GM21825 (cell line): ENCODE data around the gene PLEKHA6.

Experiments
- ATAC-seq: cut with Tn5 transposase; IDR thresholded peaks from one replicate; pipeline ENCODE4 v1.9.1; 2021; ENCODE audit warnings: mild to moderate bottlenecking, moderate library complexity; ENCODE audit not compliant: unreplicated experiment

PLEKHA6 gene

DNA sequence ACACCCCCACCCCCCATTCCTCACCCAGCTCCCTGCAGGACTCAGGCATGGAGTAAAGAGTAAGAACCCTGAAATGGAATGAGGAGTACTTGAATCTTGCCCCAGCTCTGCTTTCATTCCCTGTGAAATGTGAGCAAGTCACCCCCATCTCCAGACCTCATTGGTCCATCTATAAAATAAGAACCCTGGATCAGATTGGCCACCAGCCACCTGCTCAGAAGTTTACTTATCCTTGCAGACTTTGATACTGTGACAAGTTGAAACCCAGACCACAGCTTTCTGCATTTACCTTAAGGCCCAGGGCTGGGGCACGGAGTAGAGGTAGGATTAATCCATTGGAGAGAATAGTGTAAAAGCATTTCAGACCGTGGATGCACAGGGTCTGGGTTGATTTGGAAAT, 165.6 kb downstream of the PLEKHA6 start:
- no peak for ATAC-seq

DNA sequence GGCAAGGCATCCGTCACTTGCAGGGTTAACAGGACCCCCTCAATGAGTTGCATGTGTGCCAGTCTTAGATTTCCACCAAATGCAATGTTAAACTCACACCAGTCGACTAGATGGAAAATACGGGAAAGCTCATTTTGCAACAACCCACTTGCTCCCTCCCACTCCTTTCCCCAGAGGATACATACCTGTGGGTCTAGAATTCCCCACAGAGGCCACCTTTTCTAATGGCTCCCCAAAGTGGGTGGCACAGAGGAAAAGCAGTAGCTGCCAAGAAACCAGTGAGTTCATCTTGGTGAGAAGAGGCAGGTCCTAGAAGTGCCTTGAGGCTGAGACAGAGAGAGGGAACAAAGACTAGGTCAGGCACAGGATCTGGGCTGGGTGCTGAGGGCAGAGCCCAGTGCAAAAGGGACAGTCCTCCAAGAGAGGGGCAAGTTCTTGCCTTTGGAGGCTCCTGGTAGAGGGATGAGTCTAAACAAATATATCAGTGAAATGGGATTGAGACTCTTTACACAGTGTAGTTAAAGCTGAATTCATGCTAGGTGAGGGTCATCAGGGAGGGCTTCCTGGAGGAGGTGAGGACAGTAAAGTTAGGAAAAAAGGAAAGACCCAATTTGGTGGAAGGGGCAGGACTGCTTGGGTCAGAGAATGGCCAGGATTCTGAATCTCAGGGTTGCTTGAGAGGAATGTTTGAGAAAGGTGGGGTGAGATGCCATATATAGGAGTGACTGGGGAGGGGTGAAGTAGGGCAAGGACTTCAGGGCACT, 167.0 kb downstream of the PLEKHA6 start:
- ATAC-seq, result no peak

DNA sequence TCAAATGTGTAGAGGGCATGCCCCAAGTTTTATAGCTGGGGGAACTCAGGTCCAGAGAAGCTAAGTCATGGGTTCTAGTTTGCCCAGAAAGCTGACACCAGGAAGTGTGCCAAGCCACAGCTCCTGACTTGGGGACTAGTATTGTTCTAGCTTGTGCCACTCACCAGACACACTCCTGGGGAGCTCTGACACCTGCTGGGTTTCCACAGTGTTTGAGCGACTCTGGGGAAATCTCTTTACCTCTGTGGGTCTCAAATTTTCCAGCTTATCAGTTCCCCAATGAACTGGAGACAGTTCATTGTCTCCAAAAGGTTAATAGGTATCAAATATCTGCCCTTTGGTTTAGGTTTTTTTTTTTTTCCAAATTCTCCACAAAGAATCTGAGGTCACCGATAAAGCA, 167.7 kb downstream of the PLEKHA6 start:
- no peak for ATAC-seq

GRCh38 chr1:204191456-204191855, 168.3 kb downstream of the PLEKHA6 start:
- ATAC-seq, result no peak

- ATAC-seq, result no peak
Measured at GRCh38 chr1:204190212-204191211, 169.2 kb downstream of the PLEKHA6 start.

DNA sequence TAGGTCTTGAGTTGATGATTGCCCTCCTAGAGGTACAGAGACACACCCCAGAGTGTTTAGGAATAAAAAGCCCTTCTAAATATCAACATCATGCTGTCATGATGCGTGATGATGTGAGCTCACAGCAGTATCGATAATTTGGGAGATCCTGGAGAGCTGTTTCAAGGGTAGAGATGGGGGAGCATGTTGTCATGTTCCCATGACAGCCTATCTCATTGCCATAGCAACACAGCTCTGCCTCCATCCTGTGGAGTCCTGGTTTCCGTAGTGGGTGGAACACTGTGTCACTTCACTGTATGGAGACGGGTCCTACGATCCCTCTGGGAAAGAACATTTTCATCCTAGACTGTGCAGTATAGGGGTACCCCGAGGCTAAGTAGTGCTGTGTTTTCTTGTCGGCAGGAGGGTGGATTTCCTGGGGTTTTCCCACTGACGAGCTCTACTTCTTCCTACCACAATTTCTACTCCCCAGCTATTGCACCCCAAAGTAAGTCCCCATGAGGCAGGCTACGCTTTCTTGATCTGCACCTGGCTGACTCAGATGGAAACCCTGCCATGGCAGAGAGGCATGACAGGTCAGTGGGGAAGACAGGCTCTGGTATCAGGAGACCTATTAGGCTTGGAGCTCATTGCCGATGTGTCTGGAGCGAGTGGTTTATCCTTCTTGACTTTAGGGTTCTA, 170.6 kb downstream of the PLEKHA6 start:
- no peak for ATAC-seq

DNA sequence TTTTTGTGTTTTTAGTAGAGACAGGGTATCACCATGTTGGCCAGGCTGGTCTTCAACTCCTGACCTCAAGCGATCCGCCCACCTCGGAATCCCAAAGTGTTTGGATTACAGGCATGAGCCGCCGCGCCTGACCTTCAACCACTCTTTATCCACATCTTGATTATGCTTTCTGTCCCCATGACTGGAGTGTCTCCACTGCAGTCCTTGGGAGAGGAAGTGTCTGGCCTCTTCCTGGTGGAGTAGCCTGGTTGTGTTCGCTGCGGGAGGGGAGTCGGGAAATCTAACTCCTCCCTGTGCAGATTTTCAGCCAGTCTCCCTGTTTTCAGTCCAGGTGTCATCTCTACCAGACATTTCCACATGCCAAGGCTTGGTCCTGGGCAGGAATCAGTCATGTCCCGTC, 173.1 kb downstream of the PLEKHA6 start:
- no peak for ATAC-seq

DNA sequence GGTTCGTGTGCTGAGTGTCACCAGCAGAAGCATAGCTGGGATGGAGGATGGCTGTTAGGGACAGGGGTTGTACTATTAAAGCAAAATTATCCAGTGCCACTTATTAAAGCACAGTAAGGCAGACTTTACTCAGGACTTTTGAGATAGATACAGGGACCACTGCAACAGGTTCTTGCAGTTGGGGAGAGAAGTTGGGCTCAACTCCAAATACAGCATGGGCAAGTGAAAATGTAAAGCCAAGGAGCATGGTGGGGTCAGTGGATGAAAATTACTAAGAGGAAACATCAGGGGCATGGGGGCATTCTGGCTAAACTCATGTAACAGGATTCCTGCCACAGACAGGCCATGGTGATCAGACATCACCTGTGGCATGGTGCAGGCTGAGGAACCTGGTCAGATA, 178.6 kb downstream of the PLEKHA6 start:
- ATAC-seq, result no peak

DNA sequence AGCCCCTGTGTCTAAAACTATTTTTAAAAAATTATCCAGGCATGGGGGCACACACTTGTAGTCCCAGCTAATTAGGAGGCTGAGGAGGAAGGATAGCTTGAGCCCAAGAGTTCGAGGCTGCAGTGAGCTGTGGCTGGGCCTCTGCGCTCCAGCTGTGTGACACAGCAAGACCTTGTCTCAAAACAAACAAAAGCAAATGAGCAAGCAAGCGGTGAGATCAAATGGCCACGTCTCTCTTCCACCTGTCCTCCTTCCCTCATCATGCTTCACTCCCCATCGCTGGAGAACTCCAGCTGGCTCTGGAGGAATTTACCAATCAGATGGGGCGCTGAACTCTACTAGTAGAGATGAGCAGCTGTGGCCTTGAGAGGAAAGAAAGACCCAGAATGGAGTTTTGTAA, 179.6 kb downstream of the PLEKHA6 start:
- ATAC-seq, result no peak

GRCh38 chr1:204178487-204179281, 181.0 kb downstream of the PLEKHA6 start:
- no peak for ATAC-seq

DNA sequence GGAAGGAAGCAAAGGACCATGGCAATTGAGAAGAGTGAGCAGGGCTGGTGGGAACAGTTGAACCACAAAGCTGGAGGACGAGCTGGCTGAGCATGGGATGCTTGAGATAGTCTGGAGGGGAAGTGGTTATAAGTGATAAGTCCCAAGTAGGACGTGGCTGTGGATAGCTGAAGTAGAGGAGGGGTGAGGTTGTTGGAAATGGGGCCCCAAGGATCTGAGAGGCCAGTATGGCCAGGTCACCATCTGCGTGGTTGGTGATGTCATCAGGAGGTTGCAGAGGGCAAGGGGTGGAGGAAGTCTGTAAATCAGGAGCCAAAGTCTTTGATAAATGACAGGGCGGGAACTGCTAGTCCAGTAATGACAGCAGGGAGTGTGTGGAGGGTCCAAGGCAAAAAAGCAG, 182.6 kb downstream of the PLEKHA6 start:
- ATAC-seq, result no peak

- ATAC-seq, result no peak
Measured at GRCh38 chr1:204176049-204176448, 183.7 kb downstream of the PLEKHA6 start.

GRCh38 chr1:204174958-204175357, 184.8 kb downstream of the PLEKHA6 start:
- no peak for ATAC-seq

DNA sequence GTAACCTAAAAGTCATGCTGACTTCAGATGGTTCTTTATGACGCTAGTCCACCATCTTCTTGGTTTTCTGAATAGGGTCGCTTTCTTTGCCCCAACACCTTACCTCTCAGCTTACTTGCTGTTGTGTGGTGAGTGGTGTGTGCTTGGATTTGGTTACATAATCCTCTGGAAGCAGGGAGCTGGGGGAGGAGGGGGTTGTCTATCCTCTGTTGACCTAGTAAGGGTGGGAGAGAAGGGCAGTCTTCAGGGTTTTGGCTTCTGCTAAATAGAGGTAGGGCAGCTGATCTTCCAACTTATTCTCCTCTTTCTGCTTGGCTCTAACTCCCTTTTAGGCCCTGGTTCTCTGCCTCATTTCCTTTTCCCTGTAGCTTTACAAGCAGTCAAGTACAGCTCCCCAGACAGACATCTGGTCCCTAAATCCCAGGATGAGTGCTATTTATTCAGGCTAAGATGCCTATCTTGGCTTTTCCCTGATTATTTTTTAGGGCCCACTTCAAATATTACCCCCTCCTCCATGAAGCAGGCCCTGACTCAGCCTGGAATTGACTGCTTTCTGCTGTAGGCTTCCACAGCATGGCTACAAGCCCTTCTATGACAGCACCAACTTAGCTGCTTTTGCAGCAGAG, 187.2 kb downstream of the PLEKHA6 start:
- no peak for ATAC-seq

DNA sequence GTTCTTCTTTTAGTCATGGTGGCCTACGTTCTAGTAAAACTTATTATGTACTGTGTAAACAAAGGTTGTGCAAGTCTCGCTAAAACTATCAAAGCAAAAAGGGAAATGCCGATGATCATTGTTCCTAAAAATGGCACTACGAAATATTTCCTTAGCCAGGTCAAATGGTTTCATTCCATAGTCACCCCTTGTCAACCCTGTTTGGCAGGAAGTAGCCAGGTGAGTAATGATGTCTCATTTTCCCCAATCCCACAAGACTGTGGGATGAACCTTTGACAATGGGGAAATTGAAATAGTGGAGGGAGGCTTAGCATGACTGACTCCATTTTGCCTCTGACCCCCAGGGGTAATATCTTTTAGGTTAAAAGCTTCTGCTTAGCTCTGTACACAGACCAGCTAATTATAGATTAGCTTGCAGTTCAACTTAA, 188.0 kb downstream of the PLEKHA6 start:
- no peak for ATAC-seq

- no peak for ATAC-seq
Measured at GRCh38 chr1:204170494-204171155, 189.1 kb downstream of the PLEKHA6 start.

- ATAC-seq, result no peak
Measured at GRCh38 chr1:204169858-204170257, 189.9 kb downstream of the PLEKHA6 start.
